Sigmoid colon (tissue), 3 donors: Measurements from ENCODE around the gene OAS2.

Experiments used
- POLR2A ChIP-seq, 2 donors: fragments of 450-650 bp; IDR thresholded peaks; one replicate each; pipeline ENCODE4 v1.6.1; 2016; ENCODE audit warnings: antibody characterized with exemption in 2 of 2, mild to moderate bottlenecking in 2 of 2, moderate library complexity in 2 of 2
- TF ChIP-seq, protein P1 (sequence below), 4 experiments: fragments of 450-650 bp in 3 of 4; fragments of 200-600 bp in 1 of 4; IDR thresholded peaks; one replicate each; pipeline ENCODE4 v1.5.1; 2016 to 2019; ENCODE audit warnings: antibody characterized with exemption in 4 of 4, mild to moderate bottlenecking in 3 of 4, moderate library complexity in 2 of 4

DNA sequence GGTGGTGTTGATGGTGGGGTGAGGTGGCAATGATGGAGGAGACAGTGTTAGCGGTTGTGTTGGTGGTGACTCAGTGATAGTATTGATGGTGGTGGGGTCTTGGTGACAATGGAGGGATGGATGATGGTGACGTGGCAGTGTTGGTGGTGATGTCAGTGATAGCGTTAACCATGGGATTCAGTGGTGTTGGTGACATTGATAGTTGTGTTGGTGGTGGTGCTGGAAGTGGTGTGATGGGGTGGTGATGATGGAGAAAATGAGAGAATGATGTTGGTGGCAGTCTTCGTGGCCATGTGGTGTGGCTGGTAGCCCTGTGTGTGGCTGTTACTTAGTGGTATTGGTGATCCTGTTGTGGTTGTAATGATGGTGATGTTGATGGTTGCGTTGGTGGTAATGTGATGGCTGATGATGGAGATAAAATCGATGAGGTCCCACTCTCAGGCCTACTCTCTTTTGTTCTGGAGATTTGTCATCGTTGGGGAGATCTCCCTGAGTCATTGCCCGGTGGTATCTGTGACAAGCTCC, 80.8 kb downstream of the OAS2 start:
- TF ChIP-seq, protein P1, sequence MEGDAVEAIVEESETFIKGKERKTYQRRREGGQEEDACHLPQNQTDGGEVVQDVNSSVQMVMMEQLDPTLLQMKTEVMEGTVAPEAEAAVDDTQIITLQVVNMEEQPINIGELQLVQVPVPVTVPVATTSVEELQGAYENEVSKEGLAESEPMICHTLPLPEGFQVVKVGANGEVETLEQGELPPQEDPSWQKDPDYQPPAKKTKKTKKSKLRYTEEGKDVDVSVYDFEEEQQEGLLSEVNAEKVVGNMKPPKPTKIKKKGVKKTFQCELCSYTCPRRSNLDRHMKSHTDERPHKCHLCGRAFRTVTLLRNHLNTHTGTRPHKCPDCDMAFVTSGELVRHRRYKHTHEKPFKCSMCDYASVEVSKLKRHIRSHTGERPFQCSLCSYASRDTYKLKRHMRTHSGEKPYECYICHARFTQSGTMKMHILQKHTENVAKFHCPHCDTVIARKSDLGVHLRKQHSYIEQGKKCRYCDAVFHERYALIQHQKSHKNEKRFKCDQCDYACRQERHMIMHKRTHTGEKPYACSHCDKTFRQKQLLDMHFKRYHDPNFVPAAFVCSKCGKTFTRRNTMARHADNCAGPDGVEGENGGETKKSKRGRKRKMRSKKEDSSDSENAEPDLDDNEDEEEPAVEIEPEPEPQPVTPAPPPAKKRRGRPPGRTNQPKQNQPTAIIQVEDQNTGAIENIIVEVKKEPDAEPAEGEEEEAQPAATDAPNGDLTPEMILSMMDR (IDR thresholded peaks at IDR 0.05): no peak
- TF ChIP-seq POLR2A (IDR thresholded peaks at IDR 0.05): no peak
